Thyroid gland (tissue), 4 donors: ENCODE results near the gene LIN7A.
A peak's percentile ranks its signal among the peaks of the same experiment; 100 is the strongest.

ENCODE experiments used
- POLR2A ChIP-seq, 2 donors: fragments of 450-650 bp; IDR thresholded peaks; one replicate each; pipeline ENCODE4 v1.6.1; 2017; ENCODE audit warnings: antibody characterized with exemption in 2 of 2, mild to moderate bottlenecking in 2 of 2, moderate library complexity in 1 of 2
- TF ChIP-seq, protein P1 (sequence below), 6 experiments: fragments of 200-600 bp in 3 of 6; fragments of 450-650 bp in 3 of 6; sonication (generic) in 3 of 6; IDR thresholded peaks; one replicate each; pipeline ENCODE4 v1.5.1; 2016 to 2019; ENCODE audit warnings: antibody characterized with exemption in 6 of 6, mild to moderate bottlenecking in 2 of 6, inconsistent platforms in 1 of 6, moderate library complexity in 1 of 6

DNA sequence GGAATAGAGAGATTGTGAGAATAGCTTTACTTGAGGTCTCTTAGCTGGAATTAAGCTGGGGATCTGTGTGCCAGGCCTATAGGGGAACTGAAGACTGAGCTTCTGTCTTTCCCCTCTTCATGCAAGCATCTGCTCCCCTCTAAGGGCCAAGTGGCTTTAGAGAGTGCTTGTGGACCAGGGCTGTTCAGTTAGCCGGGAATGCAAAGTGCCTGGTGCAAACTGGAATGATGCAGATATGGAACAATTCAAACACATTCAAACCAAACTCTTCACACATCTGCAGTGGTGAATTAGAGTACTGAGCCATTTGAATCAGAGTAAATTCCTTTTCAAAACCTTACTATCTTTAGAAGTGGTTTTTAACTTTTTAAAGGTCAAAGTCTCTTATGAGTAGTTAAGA lies 99.0 kb downstream of the LIN7A start:
- TF ChIP-seq, protein P1, sequence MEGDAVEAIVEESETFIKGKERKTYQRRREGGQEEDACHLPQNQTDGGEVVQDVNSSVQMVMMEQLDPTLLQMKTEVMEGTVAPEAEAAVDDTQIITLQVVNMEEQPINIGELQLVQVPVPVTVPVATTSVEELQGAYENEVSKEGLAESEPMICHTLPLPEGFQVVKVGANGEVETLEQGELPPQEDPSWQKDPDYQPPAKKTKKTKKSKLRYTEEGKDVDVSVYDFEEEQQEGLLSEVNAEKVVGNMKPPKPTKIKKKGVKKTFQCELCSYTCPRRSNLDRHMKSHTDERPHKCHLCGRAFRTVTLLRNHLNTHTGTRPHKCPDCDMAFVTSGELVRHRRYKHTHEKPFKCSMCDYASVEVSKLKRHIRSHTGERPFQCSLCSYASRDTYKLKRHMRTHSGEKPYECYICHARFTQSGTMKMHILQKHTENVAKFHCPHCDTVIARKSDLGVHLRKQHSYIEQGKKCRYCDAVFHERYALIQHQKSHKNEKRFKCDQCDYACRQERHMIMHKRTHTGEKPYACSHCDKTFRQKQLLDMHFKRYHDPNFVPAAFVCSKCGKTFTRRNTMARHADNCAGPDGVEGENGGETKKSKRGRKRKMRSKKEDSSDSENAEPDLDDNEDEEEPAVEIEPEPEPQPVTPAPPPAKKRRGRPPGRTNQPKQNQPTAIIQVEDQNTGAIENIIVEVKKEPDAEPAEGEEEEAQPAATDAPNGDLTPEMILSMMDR (IDR thresholded peaks at IDR 0.05), result peak in 2 of 6 experiments; percentile 18 to 32
- no peak for TF ChIP-seq POLR2A (IDR thresholded peaks at IDR 0.05)
